SU-DHL-6 (cell line): ENCODE data around the gene ARID5B.

Source experiments
- H2AFZ ChIP-seq: fragments of 200-600 bp; sonication (generic); 2 replicates; pipeline ENCODE4 v1.6.1; 2014; ENCODE audit warnings: low read depth, mild to moderate bottlenecking, moderate library complexity, mixed read lengths, antibody characterized with exemption, low read length; ENCODE audit not compliant: severe bottlenecking
- H3F3A ChIP-seq: fragments of 200-600 bp; shearing (Covaris generic); 2 replicates; pipeline ENCODE4 v1.6.0; 2016; ENCODE audit warnings: antibody characterized with exemption, mild to moderate bottlenecking; ENCODE audit not compliant: insufficient read depth
- H3K27ac ChIP-seq: fragments of 200-600 bp; sonication (generic); 2 replicates; pipeline ENCODE4 v1.5.1; 2016; ENCODE audit warnings: low read depth, mild to moderate bottlenecking, low read length, moderate library complexity, mixed read lengths
- H3K27me3 ChIP-seq: fragments of 200-600 bp; sonication (generic), shearing (Covaris generic); 2 replicates; pipeline ENCODE4 v1.6.0; 2014; ENCODE audit warnings: mild to moderate bottlenecking, low read length
- H3K36me3 ChIP-seq: fragments of 200-600 bp; sonication (generic); 2 replicates; pipeline ENCODE4 v1.6.1; 2014; ENCODE audit warnings: mild to moderate bottlenecking, low read length, mixed read lengths
- H3K4me2 ChIP-seq: fragments of 300-600, 200-600 bp; shearing (Covaris generic), sonication (generic); 2 replicates; pipeline ENCODE4 v1.6.0; 2014; ENCODE audit warnings: low read length, low read depth, mild to moderate bottlenecking; ENCODE audit not compliant: poor library complexity, severe bottlenecking
- H3K4me3 ChIP-seq: fragments of 200-600 bp; sonication (generic); 2 replicates; pipeline ENCODE4 v1.5.1; 2014; ENCODE audit warnings: antibody characterized with exemption, low read length, mild to moderate bottlenecking, mixed read lengths; ENCODE audit not compliant: insufficient read depth, poor library complexity, severe bottlenecking
- H3K79me2 ChIP-seq: fragments of 200-600 bp; sonication (generic); 2 replicates; pipeline ENCODE4 v1.6.1; 2014; ENCODE audit warnings: mild to moderate bottlenecking, low read length, moderate library complexity; ENCODE audit not compliant: insufficient read depth
- H3K9ac ChIP-seq: fragments of 200-600 bp; sonication (generic); 2 replicates; pipeline ENCODE4 v1.7.0; 2014; ENCODE audit warnings: mild to moderate bottlenecking, low read length
- H3K9me2 ChIP-seq: fragments of 200-600 bp; sonication (generic); replicated peaks from 2 replicates; pipeline ENCODE4 v1.6.1; 2014; ENCODE audit warnings: low read length; ENCODE audit not compliant: insufficient read depth
- H3K9me3 ChIP-seq: fragments of 200-600 bp; sonication (generic); 2 replicates; pipeline ENCODE4 v1.6.1; 2014; ENCODE audit warnings: low read length, mixed read lengths; ENCODE audit not compliant: insufficient read depth
- H4K20me1 ChIP-seq: fragments of 200-600 bp; sonication (generic); 2 replicates; pipeline ENCODE4 v1.6.1; 2014; ENCODE audit warnings: low read depth, mild to moderate bottlenecking, antibody characterized with exemption, low read length, moderate library complexity, mixed read lengths
- EZH2phosphoT487 ChIP-seq: fragments of 200-600 bp; sonication (generic), shearing (Covaris generic); conservative IDR thresholded peaks from 2 replicates; pipeline ENCODE4 v1.6.1; 2018; ENCODE audit warnings: mild to moderate bottlenecking, antibody characterized with exemption, low read length, moderate library complexity, mixed read lengths
- TF ChIP-seq, protein P1 (sequence below): fragments of 200-600 bp; sonication (generic); IDR thresholded peaks from one replicate; pipeline ENCODE4 v1.5.1; 2017; ENCODE audit warnings: antibody characterized with exemption, mild to moderate bottlenecking, low read length, moderate library complexity; ENCODE audit not compliant: insufficient read depth, poor library complexity, severe bottlenecking

ARID5B gene

DNA sequence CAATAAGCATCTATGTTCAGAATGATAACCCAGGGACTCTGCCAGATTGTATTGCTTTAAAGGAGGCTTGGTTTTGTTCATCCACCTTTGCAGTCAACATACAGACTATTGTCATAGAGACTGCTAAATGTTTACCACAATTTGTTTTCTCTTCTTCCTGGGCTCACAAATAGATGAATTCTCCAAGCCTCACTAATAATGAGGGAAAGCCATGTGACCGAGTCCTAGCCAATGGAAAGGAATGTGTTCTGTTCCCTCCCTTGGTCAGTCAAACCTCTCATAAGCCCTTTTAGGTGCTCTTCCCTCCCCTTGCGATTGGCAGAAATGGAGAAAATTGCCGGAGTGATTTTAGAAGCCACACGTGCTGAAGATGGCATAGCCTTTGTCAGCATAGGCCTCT, 230.2 kb downstream of the ARID5B start:
- no peaks in the 10 kb centered on the region for H3K36me3 ChIP-seq
- no peak overlapping the region for H3K9ac ChIP-seq
- TF ChIP-seq, protein P1, sequence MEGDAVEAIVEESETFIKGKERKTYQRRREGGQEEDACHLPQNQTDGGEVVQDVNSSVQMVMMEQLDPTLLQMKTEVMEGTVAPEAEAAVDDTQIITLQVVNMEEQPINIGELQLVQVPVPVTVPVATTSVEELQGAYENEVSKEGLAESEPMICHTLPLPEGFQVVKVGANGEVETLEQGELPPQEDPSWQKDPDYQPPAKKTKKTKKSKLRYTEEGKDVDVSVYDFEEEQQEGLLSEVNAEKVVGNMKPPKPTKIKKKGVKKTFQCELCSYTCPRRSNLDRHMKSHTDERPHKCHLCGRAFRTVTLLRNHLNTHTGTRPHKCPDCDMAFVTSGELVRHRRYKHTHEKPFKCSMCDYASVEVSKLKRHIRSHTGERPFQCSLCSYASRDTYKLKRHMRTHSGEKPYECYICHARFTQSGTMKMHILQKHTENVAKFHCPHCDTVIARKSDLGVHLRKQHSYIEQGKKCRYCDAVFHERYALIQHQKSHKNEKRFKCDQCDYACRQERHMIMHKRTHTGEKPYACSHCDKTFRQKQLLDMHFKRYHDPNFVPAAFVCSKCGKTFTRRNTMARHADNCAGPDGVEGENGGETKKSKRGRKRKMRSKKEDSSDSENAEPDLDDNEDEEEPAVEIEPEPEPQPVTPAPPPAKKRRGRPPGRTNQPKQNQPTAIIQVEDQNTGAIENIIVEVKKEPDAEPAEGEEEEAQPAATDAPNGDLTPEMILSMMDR: no peak
- no peak for TF ChIP-seq EZH2phosphoT487
- no peaks in the 10 kb centered on the region for H3K79me2 ChIP-seq
- H3K9me3 ChIP-seq: no peaks in the 10 kb centered on the region
- H4K20me1 ChIP-seq: no peaks in the 10 kb centered on the region
- H3K4me2 ChIP-seq: no peak overlapping the region
- H3K4me3 ChIP-seq: no peak overlapping the region
- no peaks in the 10 kb centered on the region for H3K27me3 ChIP-seq
- H3K27ac ChIP-seq: no peak overlapping the region
- H3K9me2 ChIP-seq: no peaks in the 10 kb centered on the region
- no peaks in the 10 kb centered on the region for H3F3A ChIP-seq
- no peak overlapping the region for H2AFZ ChIP-seq

- Histone ChIP-seq H3K4me3 (no peak overlapping the region), H3K9me2 (no peaks in the 10 kb centered on the region), H3K36me3 (no peaks in the 10 kb centered on the region), H2AFZ (no peak overlapping the region), H4K20me1 (no peaks in the 10 kb centered on the region), H3K79me2 (no peaks in the 10 kb centered on the region), H3K4me2 (no peak overlapping the region), H3K9ac (no peak overlapping the region), H3K27ac (no peak overlapping the region), H3K9me3 (no peaks in the 10 kb centered on the region), H3K27me3 (no peaks in the 10 kb centered on the region), H3F3A (no peaks in the 10 kb centered on the region)
- TF ChIP-seq, protein P1: no peak
- no peak for TF ChIP-seq EZH2phosphoT487
Measured at GRCh38 chr10:62133618-62134017, 232.1 kb downstream of the ARID5B start.

DNA sequence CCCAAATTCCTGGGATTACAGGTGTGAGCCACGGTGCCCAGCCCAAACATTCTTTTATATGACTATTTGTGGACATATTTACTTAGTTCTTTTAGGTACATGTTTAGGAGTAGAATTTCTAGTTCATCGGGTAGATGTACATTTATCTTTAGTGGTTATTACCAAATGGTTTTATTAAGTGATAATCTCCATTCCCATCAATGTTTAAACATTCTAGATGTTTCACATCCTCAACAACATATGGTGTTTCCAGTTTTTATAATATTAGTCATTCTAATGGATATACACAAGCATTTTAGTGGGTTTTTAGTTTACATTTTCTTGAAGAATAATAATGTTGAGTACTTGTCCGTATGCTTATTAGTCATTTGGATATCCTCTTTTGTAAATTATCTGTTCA, 235.4 kb downstream of the ARID5B start:
- Histone ChIP-seq H3K4me2 (no peak overlapping the region), H2AFZ (no peak overlapping the region)
- TF ChIP-seq EZH2phosphoT487: no peak
- TF ChIP-seq, protein P1: no peak

More for the DNA sequence above, 235.4 kb downstream of the ARID5B start:
- no peak overlapping the region for H3K27ac ChIP-seq
- H3K9ac ChIP-seq: no peak overlapping the region
- no peaks in the 10 kb centered on the region for H3K9me2 ChIP-seq
- no peaks in the 10 kb centered on the region for H3K27me3 ChIP-seq
- H3K9me3 ChIP-seq: no peaks in the 10 kb centered on the region
- no peaks in the 10 kb centered on the region for H3K79me2 ChIP-seq
- no peak overlapping the region for H3K4me3 ChIP-seq
- H3F3A ChIP-seq: no peaks in the 10 kb centered on the region
- H3K36me3 ChIP-seq: no peaks in the 10 kb centered on the region
- no peaks in the 10 kb centered on the region for H4K20me1 ChIP-seq
